Measurements from ENCODE around the gene RPS27. TPM values are rescaled to one million over a fixed set of nuclear protein-coding genes. Genes with fewer than 3 reads are reported as not detected.
"Not testable (repeated sequence)": the region's sequence is repeated elsewhere in the genome, so short reads cannot be mapped to it uniquely, and the experiment has no call there.

The RPS27 gene
- total RNA-seq, 1 donor from 2014 or later: 707 TPM

DNA sequence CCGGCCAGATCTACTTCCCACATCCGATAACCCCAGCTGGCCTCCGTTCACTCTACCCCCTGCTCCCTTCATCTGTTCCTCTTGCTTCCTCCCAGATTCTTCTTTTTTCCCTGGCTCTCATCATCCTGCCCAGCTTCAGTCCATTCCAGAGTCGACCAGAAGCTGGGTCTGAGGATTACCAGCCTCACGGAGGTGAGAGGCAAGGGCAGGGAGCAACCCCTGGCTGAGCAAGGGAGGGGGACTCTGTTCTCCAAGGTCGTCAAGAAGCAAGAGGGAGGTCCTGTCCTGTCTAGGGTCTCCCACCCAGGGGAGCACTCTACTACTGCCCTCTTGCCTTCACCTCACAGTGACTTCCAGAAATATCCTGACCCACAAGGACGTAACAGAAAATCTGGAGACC is 17.0 kb upstream of the RPS27 start:
- no peak overlapping the region for H3K4me3 ChIP-seq
- peaks cover 27 to 32% of the 10 kb centered on the region in 2 donors for H3K36me3 ChIP-seq
- no peaks in the 10 kb centered on the region for H3K9me3 ChIP-seq
- DNase-seq (ENCODE audit: low spot score in 2 of 2): no peak
- H3K27ac ChIP-seq: no peak overlapping the region
- no peaks in the 10 kb centered on the region for H3K27me3 ChIP-seq
- TF ChIP-seq, protein P1, sequence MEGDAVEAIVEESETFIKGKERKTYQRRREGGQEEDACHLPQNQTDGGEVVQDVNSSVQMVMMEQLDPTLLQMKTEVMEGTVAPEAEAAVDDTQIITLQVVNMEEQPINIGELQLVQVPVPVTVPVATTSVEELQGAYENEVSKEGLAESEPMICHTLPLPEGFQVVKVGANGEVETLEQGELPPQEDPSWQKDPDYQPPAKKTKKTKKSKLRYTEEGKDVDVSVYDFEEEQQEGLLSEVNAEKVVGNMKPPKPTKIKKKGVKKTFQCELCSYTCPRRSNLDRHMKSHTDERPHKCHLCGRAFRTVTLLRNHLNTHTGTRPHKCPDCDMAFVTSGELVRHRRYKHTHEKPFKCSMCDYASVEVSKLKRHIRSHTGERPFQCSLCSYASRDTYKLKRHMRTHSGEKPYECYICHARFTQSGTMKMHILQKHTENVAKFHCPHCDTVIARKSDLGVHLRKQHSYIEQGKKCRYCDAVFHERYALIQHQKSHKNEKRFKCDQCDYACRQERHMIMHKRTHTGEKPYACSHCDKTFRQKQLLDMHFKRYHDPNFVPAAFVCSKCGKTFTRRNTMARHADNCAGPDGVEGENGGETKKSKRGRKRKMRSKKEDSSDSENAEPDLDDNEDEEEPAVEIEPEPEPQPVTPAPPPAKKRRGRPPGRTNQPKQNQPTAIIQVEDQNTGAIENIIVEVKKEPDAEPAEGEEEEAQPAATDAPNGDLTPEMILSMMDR (IDR thresholded peaks at IDR 0.05): no peak
- H3K4me1 ChIP-seq: peaks cover 6 to 14% of the 10 kb centered on the region in 2 donors
- intact Hi-C loops (cut with DNase I): no loop called here

- peaks cover 27 to 41% of the 10 kb centered on the region in 2 donors for H3K36me3 ChIP-seq
- H3K27ac ChIP-seq: peak overlapping the region; percentile 89 to 92
- H3K4me3 ChIP-seq: peak overlapping the region; percentile 89 to 90
- no peak for DNase-seq (ENCODE audit: low spot score in 2 of 2)
- intact Hi-C loops (cut with DNase I): loop anchor here (1.0 kb wide), 1 partner anchor 10 kb away; the partner anchor contains the start of gene CREB3L4
- TF ChIP-seq, protein P1 (IDR thresholded peaks at IDR 0.05): no peak
- no peaks in the 10 kb centered on the region for H3K27me3 ChIP-seq
- peaks cover 6 to 14% of the 10 kb centered on the region in 2 donors for H3K4me1 ChIP-seq
- H3K9me3 ChIP-seq: no peaks in the 10 kb centered on the region
These were observed 13.7 kb upstream of the RPS27 start for GRCh38 chr1:153976819-153977249.

DNA sequence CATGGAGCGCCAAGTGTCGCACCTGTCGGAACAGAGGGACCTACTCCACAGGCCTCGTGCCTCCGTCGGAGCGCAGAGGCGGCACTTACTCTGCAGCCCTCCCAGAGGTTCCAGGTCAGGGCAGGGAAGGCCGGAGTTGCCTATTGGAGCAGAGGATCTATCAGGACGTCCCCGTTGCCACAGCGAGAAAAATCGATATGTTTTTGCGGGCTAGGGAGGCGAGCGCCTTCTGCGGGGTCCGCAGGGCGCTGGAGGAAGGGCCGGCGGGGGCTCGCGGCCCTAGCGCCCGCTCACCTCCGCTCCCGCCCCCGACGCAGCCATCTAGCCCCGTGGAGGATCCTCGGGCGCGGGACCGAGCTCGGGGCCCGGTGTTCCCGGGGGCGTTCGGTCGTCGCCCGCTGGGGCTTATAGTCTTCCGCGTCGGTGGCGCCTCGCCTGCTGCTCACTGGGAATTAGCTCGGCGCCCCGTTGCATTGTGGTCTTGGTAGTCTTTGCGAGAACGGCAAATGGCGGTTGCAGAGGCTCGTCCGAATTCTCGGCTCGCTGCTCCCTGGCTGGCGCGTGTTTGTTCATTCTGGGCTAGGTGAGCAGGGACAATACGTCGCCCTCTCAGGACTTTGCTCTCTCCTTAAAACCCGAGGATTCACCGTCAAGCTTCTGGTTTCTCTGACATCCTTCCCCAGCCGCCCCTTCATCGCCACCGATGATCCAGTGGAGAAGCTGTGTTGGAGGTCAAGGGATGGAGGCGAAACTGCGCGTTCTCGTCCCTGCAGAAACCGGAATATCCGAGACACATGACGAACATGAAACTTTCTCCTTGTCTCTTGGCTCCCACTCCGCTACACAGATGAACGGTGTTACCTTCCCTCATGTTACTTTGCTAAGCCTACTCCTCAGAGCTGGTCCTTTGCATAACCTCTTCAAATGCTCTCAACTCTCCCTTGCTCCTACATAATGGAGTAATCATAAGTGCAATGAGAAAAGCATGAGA is 13.0 kb upstream of the RPS27 start, which contains the start of gene JTB:
JTB (minus strand) TSS at position 425 of the 991 bp plus-strand sequence; CDS start at position 3, 422 bp downstream.
- intact Hi-C loops (cut with DNase I): loop anchor here (1.0 kb wide), 1 partner anchor 10 kb away; the partner anchor contains the start of gene CREB3L4
- H3K27ac ChIP-seq: peak within 1 kb of the TSS; percentile 89 to 92
- H3K36me3 ChIP-seq: peaks cover 27 to 43% of the 10 kb centered on the region in 2 donors
- peak in 1 of 2 donors; percentile 95 for DNase-seq (ENCODE audit: low spot score in 2 of 2)
- peaks cover 6 to 14% of the 10 kb centered on the region in 2 donors for H3K4me1 ChIP-seq
- H3K27me3 ChIP-seq: no peaks in the 10 kb centered on the region
- TF ChIP-seq, protein P1 (IDR thresholded peaks at IDR 0.05): no peak
- H3K9me3 ChIP-seq: no peaks in the 10 kb centered on the region
- H3K4me3 ChIP-seq: peak within 1 kb of the TSS; percentile 89 to 90

GRCh38 chr1:153978274-153978909 is 12.2 kb upstream of the RPS27 start:
- peak overlapping the region; percentile 89 to 92 for H3K27ac ChIP-seq
- intact Hi-C loops (cut with DNase I): no loop called here
- DNase-seq (ENCODE audit: low spot score in 2 of 2): no peak

DNA sequence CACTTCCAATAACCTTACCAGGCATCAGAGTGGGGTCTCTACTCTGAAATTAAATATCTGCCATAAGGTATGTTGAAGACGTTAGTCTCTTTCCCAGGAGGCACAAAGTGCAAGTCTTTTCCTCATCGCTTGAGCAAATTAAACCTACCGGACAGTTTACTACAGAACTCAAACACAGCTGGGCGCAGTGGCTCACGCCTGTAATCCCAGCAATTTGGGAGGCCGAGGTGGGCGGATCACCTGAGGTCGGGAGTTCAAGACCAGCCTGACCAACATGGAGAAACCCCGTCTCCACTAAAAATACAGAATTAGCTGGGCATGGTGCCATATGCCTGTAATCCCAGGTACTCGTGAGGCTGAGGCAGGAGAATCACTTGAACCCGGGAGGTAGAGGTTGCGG is 11.5 kb upstream of the RPS27 start:
- H3K4me3 ChIP-seq; H3K27me3 ChIP-seq; intact Hi-C loops (cut with DNase I); H3K9me3 ChIP-seq; H3K27ac ChIP-seq; DNase-seq (ENCODE audit: low spot score in 2 of 2): not testable (repeated sequence)
- H3K4me1 ChIP-seq: peaks cover 6 to 15% of the 10 kb centered on the region in 2 donors
- H3K36me3 ChIP-seq: peaks cover 25 to 35% of the 10 kb centered on the region in 2 donors

More at GRCh38 chr1:153978274-153978909, 12.2 kb upstream of the RPS27 start:
- peaks cover 6 to 14% of the 10 kb centered on the region in 2 donors for H3K4me1 ChIP-seq
- H3K36me3 ChIP-seq: peaks cover 31 to 41% of the 10 kb centered on the region in 2 donors
- H3K9me3 ChIP-seq: no peaks in the 10 kb centered on the region
- TF ChIP-seq, protein P1 (IDR thresholded peaks at IDR 0.05): no peak
- no peaks in the 10 kb centered on the region for H3K27me3 ChIP-seq
- peak overlapping the region; percentile 89 to 90 for H3K4me3 ChIP-seq

DNA sequence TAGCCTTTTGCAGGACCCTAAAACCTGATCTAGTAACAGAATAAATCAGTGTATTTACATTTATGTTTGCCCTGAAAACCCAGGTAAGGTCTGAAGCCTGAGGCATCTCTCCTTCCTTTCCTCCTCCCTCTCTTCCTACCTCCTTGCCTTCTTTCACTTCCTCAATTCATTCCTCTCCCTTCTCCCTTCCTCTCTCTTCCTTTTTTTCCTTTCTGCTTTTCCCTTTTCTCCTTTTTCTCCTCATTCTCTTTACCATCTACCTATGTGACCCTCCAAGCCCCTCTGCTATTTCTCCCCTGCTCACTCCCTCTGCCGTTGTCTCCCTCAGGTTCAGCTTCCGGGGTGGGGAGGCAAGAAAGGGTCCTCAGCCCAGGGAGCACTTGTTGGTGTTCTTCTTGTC is 8.8 kb upstream of the RPS27 start:
- H3K27me3 ChIP-seq; intact Hi-C loops (cut with DNase I); H3K27ac ChIP-seq; DNase-seq (ENCODE audit: low spot score in 2 of 2); H3K4me3 ChIP-seq; H3K9me3 ChIP-seq: not testable (repeated sequence)
- peaks cover 4 to 15% of the 10 kb centered on the region in 2 donors for H3K36me3 ChIP-seq
- H3K4me1 ChIP-seq: peaks cover 0 to 23% of the 10 kb centered on the region in 2 donors
